Epithelial cell of esophagus (primary cell): ENCODE measurements around the gene SMAD4.

Experiments used
- DNase-seq: peaks from one replicate; pipeline ENCODE4 v3.0.0; 2010; ENCODE audit warnings: low read depth
- H3K4me3 ChIP-seq: 2 replicates; pipeline ENCODE4 v1.5.1; 2011; ENCODE audit warnings: mild to moderate bottlenecking, low read length, control low read depth
- TF ChIP-seq, protein P1 (sequence below): IDR thresholded peaks from 2 replicates; pipeline ENCODE4 v1.5.1; 2011; ENCODE audit warnings: low read depth, mild to moderate bottlenecking, low read length, control low read depth, inconsistent platforms; ENCODE audit not compliant: insufficient read depth; ENCODE audit errors: missing control alignments

SMAD4 gene

DNA sequence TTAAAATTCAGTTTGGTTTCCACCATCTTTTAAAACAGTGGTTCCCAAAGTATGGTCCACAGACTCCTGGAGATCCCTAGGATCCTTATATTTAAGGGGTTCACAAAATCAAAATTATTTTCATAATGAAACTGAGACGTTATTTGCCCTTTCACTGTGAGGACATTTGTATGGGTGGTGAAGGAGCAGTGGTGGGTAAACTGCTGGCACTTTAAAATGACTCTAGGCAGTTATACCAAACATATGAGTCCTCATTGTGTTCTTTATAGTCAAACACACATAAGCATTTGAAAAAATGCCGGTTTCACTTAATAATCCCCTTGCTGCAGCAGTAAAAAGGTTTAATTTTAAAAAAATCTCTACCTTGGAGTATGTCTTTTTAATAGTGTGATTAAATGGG is 7.2 kb downstream of the SMAD4 start:
- no peak for DNase-seq
- no peak overlapping the region for H3K4me3 ChIP-seq
- TF ChIP-seq, protein P1, sequence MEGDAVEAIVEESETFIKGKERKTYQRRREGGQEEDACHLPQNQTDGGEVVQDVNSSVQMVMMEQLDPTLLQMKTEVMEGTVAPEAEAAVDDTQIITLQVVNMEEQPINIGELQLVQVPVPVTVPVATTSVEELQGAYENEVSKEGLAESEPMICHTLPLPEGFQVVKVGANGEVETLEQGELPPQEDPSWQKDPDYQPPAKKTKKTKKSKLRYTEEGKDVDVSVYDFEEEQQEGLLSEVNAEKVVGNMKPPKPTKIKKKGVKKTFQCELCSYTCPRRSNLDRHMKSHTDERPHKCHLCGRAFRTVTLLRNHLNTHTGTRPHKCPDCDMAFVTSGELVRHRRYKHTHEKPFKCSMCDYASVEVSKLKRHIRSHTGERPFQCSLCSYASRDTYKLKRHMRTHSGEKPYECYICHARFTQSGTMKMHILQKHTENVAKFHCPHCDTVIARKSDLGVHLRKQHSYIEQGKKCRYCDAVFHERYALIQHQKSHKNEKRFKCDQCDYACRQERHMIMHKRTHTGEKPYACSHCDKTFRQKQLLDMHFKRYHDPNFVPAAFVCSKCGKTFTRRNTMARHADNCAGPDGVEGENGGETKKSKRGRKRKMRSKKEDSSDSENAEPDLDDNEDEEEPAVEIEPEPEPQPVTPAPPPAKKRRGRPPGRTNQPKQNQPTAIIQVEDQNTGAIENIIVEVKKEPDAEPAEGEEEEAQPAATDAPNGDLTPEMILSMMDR = no peak

DNA sequence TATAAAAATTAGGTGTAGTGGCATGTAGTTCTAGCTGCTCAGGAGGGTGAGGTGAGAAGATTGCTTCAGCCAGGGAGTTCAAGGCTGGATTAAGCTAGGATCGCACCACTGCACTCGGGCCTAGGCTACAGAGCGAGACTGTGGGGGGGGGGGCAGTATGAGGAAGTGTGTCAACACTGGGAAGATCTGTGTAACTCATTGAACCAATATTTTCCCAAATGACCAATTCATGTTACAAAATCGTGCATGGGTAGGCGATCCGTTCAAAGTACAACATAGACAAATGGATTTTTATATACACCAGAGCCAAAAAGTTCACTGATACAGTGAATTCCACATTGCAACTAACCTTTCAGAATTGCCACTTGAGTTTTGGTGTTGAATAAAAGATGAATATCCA is 8.1 kb downstream of the SMAD4 start:
- DNase-seq = no peak
- TF ChIP-seq, protein P1 = no peak
- no peak overlapping the region for H3K4me3 ChIP-seq

DNA sequence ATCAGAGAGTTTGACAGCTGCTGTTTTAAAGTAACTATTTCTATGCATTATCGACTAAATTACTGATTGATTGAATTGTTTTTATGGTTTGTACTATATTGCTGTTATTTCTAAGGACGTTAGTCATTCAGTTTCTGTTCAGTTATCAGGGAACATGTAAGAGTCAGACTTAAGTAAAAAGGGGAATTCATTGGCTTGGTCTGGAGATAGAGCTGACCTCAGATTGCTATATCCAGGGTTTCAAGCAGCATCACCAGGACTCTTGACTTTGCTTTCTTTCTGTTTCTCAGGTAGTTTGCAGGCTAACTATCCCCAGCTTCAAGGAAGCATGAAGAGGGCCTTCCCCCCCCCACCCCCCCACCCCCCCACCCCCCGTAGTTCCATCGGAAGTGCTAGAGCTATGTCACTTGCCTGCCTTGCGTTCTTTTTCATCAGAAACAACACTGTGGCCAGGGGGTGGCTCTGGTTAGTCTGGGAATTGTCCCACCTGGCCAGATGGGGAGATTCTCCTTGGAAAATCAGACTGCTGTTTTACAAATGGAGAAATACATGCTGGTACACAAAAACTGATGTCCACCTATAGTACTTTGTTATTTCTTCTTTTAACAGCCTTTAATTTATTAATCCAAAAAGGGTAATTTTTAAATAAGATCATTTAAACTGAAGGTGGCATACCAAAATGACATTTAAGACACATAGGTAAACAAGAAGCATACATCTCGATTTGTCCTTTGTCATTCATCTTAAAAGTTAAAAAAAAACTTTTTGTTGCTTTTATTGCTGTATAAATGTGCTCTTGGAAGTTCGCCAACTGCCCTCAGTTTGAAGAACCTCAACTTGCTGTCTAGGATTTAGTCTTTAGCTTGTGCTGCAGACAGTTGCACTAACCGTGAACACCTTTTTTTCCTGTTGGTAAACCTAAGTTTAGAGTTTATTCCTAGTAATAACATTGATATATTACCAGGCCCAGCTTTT is 9.4 kb downstream of the SMAD4 start:
- TF ChIP-seq, protein P1 = no peak
- H3K4me3 ChIP-seq = no peak overlapping the region
- DNase-seq = no peak

DNA sequence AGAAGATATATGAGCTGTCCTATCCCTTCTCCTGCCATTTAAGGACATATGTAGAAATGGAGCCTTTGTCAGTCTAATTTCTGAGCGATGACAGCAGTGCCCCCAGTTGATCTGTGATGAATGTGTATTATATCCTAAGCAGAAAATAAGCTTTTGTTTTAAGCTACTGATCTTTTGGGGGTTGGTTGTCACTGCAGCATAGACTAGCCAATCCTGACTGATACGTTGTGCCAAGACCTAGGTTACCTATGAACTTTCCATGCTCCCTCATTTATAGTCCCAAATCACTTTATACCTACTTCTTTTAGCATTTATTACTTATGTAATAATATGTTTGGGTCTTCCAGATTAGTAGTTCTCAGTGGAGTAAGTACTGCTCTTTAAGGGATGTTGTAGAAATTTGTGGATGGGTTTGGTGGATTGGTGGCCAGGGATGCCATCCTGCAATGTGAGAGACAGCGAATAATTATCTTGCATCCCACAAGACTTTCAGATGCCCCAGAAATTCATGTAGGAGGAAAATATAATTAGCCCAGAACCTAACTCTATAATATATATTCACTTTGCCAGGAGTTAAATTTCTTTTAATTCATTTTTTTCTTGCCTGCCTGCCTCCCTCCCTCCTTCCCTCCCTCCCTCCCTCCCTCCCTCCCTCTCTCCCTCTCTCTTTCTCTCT is 11.8 kb downstream of the SMAD4 start:
- TF ChIP-seq, protein P1 = no peak
- DNase-seq = no peak
- H3K4me3 ChIP-seq = no peak overlapping the region

DNA sequence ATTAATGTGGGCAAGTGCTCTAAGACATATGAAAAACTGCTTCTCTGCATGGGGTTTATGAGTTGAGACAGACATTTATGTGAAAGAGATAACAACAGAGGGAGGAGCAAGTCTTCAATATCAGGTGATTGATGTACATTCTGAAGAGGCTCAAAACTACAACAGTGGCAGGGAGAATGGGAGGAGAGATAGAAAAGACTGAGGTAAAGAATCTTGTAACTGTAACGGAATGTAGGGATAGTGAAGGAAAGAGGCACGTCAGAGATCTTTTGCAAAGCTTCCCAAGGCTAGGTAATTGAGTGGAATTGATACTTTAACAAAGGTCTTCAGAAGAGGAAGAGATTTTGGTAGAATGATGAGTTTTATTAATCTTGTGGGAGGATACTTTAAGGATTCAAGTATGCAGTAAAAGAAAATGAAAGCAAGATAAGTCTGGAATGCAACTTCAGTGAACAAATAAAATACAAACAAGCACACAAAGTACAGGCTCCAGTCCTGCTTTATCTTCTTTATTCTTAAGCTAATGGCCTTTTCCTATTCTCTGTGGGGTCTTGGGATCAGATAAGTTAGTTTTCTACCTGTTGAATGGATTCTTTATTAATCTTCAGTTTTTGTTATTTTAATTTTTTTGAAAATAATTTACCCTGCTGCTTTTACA is 15.0 kb downstream of the SMAD4 start:
- DNase-seq = no peak
- H3K4me3 ChIP-seq = no peak overlapping the region
- TF ChIP-seq, protein P1 = no peak

DNA sequence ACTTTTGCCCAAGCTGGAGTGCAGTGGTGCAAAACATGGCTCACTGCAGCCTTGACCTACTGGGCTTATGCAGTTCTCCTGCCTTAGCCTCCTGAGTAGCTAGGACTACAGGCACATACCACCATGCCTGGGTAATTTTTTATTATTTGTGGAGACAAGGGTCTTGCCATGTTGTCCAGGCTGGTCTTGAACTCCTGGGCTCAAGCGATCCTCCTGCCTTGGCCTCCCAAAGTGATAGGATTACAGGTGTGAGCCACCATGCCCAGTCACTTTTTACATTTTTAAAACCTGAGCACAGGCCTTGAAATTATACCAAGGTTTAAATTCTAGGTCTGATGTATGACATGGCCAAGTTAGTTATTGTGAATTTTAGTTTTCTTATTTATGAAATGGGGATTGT is 18.2 kb downstream of the SMAD4 start:
- H3K4me3 ChIP-seq = no peak overlapping the region
- TF ChIP-seq, protein P1 = no peak
- DNase-seq = no peak
